HG03342 (cell line): ENCODE results near the gene GPR141.

Experiments
- ATAC-seq: cut with Tn5 transposase; IDR thresholded peaks from one replicate; pipeline ENCODE4 v1.9.1; 2021; ENCODE audit warnings: mild to moderate bottlenecking, moderate library complexity; ENCODE audit not compliant: unreplicated experiment

Gene GPR141

GRCh38 chr7:37683246-37684120 is at the start of gene GPR141:
Gene GPR141, plus strand, starts transcription at chr7:37683766. Its CDS starts 56,628 bp downstream, at chr7:37740394.
- peak; percentile 88 for ATAC-seq

GRCh38 chr7:37635346-37635745 is 48.2 kb upstream of the GPR141 start:
- no peak for ATAC-seq

- no peak for ATAC-seq
Observed at GRCh38 chr7:37642028-37642540, 41.5 kb upstream of the GPR141 start.

GRCh38 chr7:37643876-37644275 is 39.7 kb upstream of the GPR141 start:
- ATAC-seq: no peak

GRCh38 chr7:37645282-37646050 is 38.1 kb upstream of the GPR141 start:
- ATAC-seq: no peak

- peak; percentile 80 for ATAC-seq
Observed at GRCh38 chr7:37656913-37657530, 26.5 kb upstream of the GPR141 start.

GRCh38 chr7:37657816-37658215 is 25.8 kb upstream of the GPR141 start:
- no peak for ATAC-seq

- ATAC-seq: no peak
Observed at GRCh38 chr7:37659971-37660565, 23.5 kb upstream of the GPR141 start.

- ATAC-seq: no peak
Observed at GRCh38 chr7:37660614-37661013, 23.0 kb upstream of the GPR141 start.

GRCh38 chr7:37663693-37664092 is 19.9 kb upstream of the GPR141 start:
- ATAC-seq: no peak

GRCh38 chr7:37665352-37666022 is 18.1 kb upstream of the GPR141 start:
- no peak for ATAC-seq

GRCh38 chr7:37666026-37666799 is 17.4 kb upstream of the GPR141 start:
- no peak for ATAC-seq

- no peak for ATAC-seq
Observed at GRCh38 chr7:37669818-37670217, 13.7 kb upstream of the GPR141 start.

- ATAC-seq: no peak
Observed at GRCh38 chr7:37670436-37670835, 13.1 kb upstream of the GPR141 start.

GRCh38 chr7:37671876-37672275 is 11.7 kb upstream of the GPR141 start:
- ATAC-seq: no peak

- no peak for ATAC-seq
Observed at GRCh38 chr7:37672926-37673325, 10.6 kb upstream of the GPR141 start.

GRCh38 chr7:37673523-37673922 is 10.0 kb upstream of the GPR141 start:
- no peak for ATAC-seq

- no peak for ATAC-seq
Observed at GRCh38 chr7:37674531-37674930, 9.0 kb upstream of the GPR141 start.

- no peak for ATAC-seq
Observed at GRCh38 chr7:37675749-37676148, 7.8 kb upstream of the GPR141 start.

- no peak for ATAC-seq
Observed at GRCh38 chr7:37684927-37685326, 1.4 kb downstream of the GPR141 start.
